ENCODE measurements around the gene RABGAP1L. TPM values are rescaled to one million over a fixed set of nuclear protein-coding genes. Genes with fewer than 3 reads are reported as not detected.

Gene RABGAP1L
- total and polyA plus RNA-seq, 2 of the 4 experiments (the other 2 are of a cell fraction) = 7.9 to 26.7 TPM

DNA sequence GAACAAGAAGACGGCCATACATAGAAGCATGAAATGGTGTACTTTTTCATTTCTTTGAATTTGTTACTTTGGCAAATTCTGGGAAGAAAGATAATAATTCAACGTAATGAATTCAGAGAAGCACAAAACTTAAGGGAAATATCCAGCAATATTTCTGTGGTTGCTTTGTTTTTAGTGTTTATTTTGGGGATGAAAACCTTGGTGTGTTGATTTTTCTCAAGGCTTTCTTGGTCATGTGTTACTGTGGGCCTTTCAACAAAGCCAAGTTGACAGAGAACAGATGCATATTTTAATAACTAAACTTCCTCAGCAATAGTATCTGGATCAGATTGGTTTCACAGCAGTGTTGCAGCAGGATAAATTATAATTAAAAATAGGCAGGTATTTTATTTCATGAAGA is 561.9 kb downstream of the RABGAP1L start:
- intact Hi-C loops (cut with micrococcal nuclease) = no loop called here
- H4K20me1 ChIP-seq (ENCODE audit: insufficient read depth, low read length) = no peaks in the 10 kb centered on the region
- in situ Hi-C loops (cut with MboI; ENCODE audit: low sequenced_read_pairs) = no loop called here
- H4K8ac ChIP-seq (ENCODE audit: low read depth in 2 of 2, low read length in 2 of 2) = no peak overlapping the region
- H2BK15ac ChIP-seq (ENCODE audit: low read depth, low read length) = no peak overlapping the region
- no peak overlapping the region for H2AK9ac ChIP-seq (replicated peaks; ENCODE audit: low read depth, low read length, poor library complexity)
- no CpG with 5 or more reads among the region's 2 CpGs for WGBS, 2 experiments (ENCODE audit: extremely low coverage in 2 of 2, insufficient read length in 1 of 2)
- H3K36me3 ChIP-seq (ENCODE audit: control insufficient read depth, insufficient read depth, low read length) = no peaks in the 10 kb centered on the region
- no peak overlapping the region for H2BK5ac ChIP-seq (ENCODE audit: low read depth, low read length, poor library complexity, severe bottlenecking)
- no peak overlapping the region for H3K4me3 ChIP-seq (ENCODE audit: insufficient read depth, low read depth, low read length)
- ChIA-PET CTCF (no interaction called here), POLR2A (ENCODE audit: unreplicated experiment) (no interaction called here)
- H3K27me3 ChIP-seq (ENCODE audit: control insufficient read depth, insufficient read depth, low read length) = no peaks in the 10 kb centered on the region
- no peaks in the 10 kb centered on the region for H3K4me1 ChIP-seq (ENCODE audit: control insufficient read depth, insufficient read depth, low read length)
- no peak overlapping the region for H2AK5ac ChIP-seq (ENCODE audit: low read depth, low read length)
- no peak overlapping the region for H3K14ac ChIP-seq (replicated peaks; ENCODE audit: low read depth, low read length)
- ATAC-seq (ENCODE audit: low read depth) (no peak), DNase-seq (no peak)
- no peak overlapping the region for H2BK20ac ChIP-seq (ENCODE audit: low read depth, low read length)
- H3K9ac ChIP-seq (ENCODE audit: low read depth, low read length) = no peak overlapping the region
- H3K18ac ChIP-seq (ENCODE audit: low read depth, low read length) = no peak overlapping the region
- H3K27ac ChIP-seq (ENCODE audit: insufficient read depth, low read length) = no peak overlapping the region
- H3K9me1 ChIP-seq (ENCODE audit: insufficient read depth, low read length) = no peaks in the 10 kb centered on the region
- H3K56ac ChIP-seq (ENCODE audit: extremely low read depth, insufficient read depth, low read length) = no peak overlapping the region
- H4K91ac ChIP-seq (ENCODE audit: insufficient read depth, low read depth, low read length) = no peak overlapping the region
- no peak overlapping the region for H3K23ac ChIP-seq (ENCODE audit: low read depth, low read length)
- H3K9me3 ChIP-seq (ENCODE audit: control insufficient read depth, insufficient read depth, low read length) = no peaks in the 10 kb centered on the region
- no peak overlapping the region for H3K4me2 ChIP-seq (ENCODE audit: low read depth, low read length)
- dilution Hi-C loops (cut with HindIII; ENCODE audit: low sequenced_read_pairs, unreplicated experiment) = loop anchor here (25.0 kb wide), 1 partner anchor 459 kb away; no protein-coding TSS in a partner anchor
- no peak overlapping the region for H4K5ac ChIP-seq (ENCODE audit: low read depth, low read length)
- no peak overlapping the region for H3K4ac ChIP-seq (ENCODE audit: low read depth, low read length)
- no peak overlapping the region for H2BK120ac ChIP-seq (ENCODE audit: low read depth, low read length)
- TF ChIP-seq CTCF (conservative IDR thresholded peaks at IDR 0.05; ENCODE audit: low read depth, low read length) (no peak), RFX5 (IDR thresholded peaks at IDR 0.05; ENCODE audit: low read depth, low read length) (no peak), NFE2L2 (IDR thresholded peaks at IDR 0.05; ENCODE audit: low read depth, low read length) (no peak), BHLHE40 (IDR thresholded peaks at IDR 0.05; ENCODE audit: low read depth, low read length) (no peak), POLR2A (IDR thresholded peaks at IDR 0.05; ENCODE audit: low read depth, low read length) (no peak), MXI1 (IDR thresholded peaks at IDR 0.05; ENCODE audit: borderline replicate concordance, low read depth, low read length) (no peak), MAZ (IDR thresholded peaks at IDR 0.05; ENCODE audit: borderline replicate concordance, low read depth, low read length) (no peak), CHD1 (IDR thresholded peaks at IDR 0.05; ENCODE audit: low read depth, low read length) (no peak), SMC3 (IDR thresholded peaks at IDR 0.05; ENCODE audit: low read depth, low read length) (no peak), CEBPB (IDR thresholded peaks at IDR 0.05; ENCODE audit: low read depth, low read length) (no peak), FOS (IDR thresholded peaks at IDR 0.05; ENCODE audit: low read depth, low read length) (no peak), USF2 (IDR thresholded peaks at IDR 0.05; ENCODE audit: low read depth, low read length) (no peak), RAD21 (IDR thresholded peaks at IDR 0.05; ENCODE audit: low read length) (no peak), MAFK (IDR thresholded peaks at IDR 0.05; ENCODE audit: low read depth, low read length) (no peak), RCOR1 (IDR thresholded peaks at IDR 0.05; ENCODE audit: insufficient replicate concordance, low read length) (no peak)
- TF ChIP-seq, protein P1, sequence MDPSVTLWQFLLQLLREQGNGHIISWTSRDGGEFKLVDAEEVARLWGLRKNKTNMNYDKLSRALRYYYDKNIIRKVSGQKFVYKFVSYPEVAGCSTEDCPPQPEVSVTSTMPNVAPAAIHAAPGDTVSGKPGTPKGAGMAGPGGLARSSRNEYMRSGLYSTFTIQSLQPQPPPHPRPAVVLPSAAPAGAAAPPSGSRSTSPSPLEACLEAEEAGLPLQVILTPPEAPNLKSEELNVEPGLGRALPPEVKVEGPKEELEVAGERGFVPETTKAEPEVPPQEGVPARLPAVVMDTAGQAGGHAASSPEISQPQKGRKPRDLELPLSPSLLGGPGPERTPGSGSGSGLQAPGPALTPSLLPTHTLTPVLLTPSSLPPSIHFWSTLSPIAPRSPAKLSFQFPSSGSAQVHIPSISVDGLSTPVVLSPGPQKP (IDR thresholded peaks at IDR 0.05; ENCODE audit: borderline replicate concordance, low read depth, low read length) = no peak
- no peaks in the 10 kb centered on the region for H3K79me1 ChIP-seq (ENCODE audit: low read depth in 1 of 2, low read length in 2 of 2)
- BruUV-seq (replicated peaks) = no TSS peak
- no peak overlapping the region for H2AFZ ChIP-seq (replicated peaks; ENCODE audit: low read length, poor library complexity)
